Fibroblast of peridontal ligament (primary cell): ENCODE data around the gene ZNF511.
"Not testable (repeated sequence)": the region's sequence is repeated elsewhere in the genome, so short reads cannot be mapped to it uniquely, and the experiment has no call there.

Source experiments
- DNase-seq: peaks from one replicate; pipeline ENCODE4 v3.0.0-alpha.2; 2010; ENCODE audit errors: extremely low read depth

ZNF511 gene

GRCh38 chr10:133308421-133309099, at the start of gene ZNF511, which contains the start of gene TUBGCP2:
ZNF511 (plus strand) TSS chr10:133308914; CDS start chr10:133308944, 30 bp downstream.
TUBGCP2 (minus strand) TSS chr10:133308872; CDS start chr10:133302941, 5,931 bp downstream.
- DNase-seq, result peak; percentile 72

GRCh38 chr10:133259602-133259989, 49.1 kb upstream of the ZNF511 start:
- DNase-seq, result no peak

- peak; percentile 7 for DNase-seq
Measured at GRCh38 chr10:133260895-133261725, 47.6 kb upstream of the ZNF511 start.

- DNase-seq, result peak; percentile 30
Measured at GRCh38 chr10:133261726-133262325, 46.9 kb upstream of the ZNF511 start.

- DNase-seq, result no peak
Measured at GRCh38 chr10:133262696-133263095, 46.0 kb upstream of the ZNF511 start.

- DNase-seq, result no peak
Measured at GRCh38 chr10:133263674-133264073, 45.0 kb upstream of the ZNF511 start.

- DNase-seq, result no peak
Measured at GRCh38 chr10:133264461-133264860, 44.3 kb upstream of the ZNF511 start.

- DNase-seq, result not testable (repeated sequence)
Measured at GRCh38 chr10:133265052-133265451, 43.7 kb upstream of the ZNF511 start.

- no peak for DNase-seq
Measured at GRCh38 chr10:133266056-133266795, 42.5 kb upstream of the ZNF511 start.

- no peak for DNase-seq
Measured at GRCh38 chr10:133267293-133267692, 41.4 kb upstream of the ZNF511 start.

- DNase-seq, result no peak
Measured at GRCh38 chr10:133267829-133268228, 40.9 kb upstream of the ZNF511 start.

- DNase-seq, result no peak
Measured at GRCh38 chr10:133268532-133268931, 40.2 kb upstream of the ZNF511 start.

- DNase-seq, result no peak
Measured at GRCh38 chr10:133269367-133269766, 39.3 kb upstream of the ZNF511 start.

GRCh38 chr10:133270204-133270603, 38.5 kb upstream of the ZNF511 start:
- DNase-seq, result no peak

GRCh38 chr10:133270773-133271297, 37.9 kb upstream of the ZNF511 start:
- DNase-seq, result no peak

GRCh38 chr10:133271521-133272300, 37.0 kb upstream of the ZNF511 start:
- DNase-seq, result no peak

- no peak for DNase-seq
Measured at GRCh38 chr10:133272301-133272963, 36.3 kb upstream of the ZNF511 start.

- no peak for DNase-seq
Measured at GRCh38 chr10:133272964-133273420, 35.7 kb upstream of the ZNF511 start.

- DNase-seq, result no peak
Measured at GRCh38 chr10:133273534-133274143, 35.1 kb upstream of the ZNF511 start.
